HUES48 (cell line): ENCODE measurements around the gene TBK1.

Source experiments
- H3K27ac ChIP-seq: one replicate; pipeline ENCODE4 v1.7.0; 2013; ENCODE audit warnings: low read depth, low read length, inconsistent platforms
- H3K27me3 ChIP-seq: 2 replicates; pipeline ENCODE4 v1.6.1; 2013; ENCODE audit warnings: mild to moderate bottlenecking, low read length; ENCODE audit not compliant: control insufficient read depth, insufficient read depth
- H3K36me3 ChIP-seq: 2 replicates; pipeline ENCODE4 v1.6.1; 2013; ENCODE audit warnings: low read length; ENCODE audit not compliant: control insufficient read depth, insufficient read depth
- H3K4me1 ChIP-seq: 2 replicates; pipeline ENCODE4 v1.6.1; 2013; ENCODE audit warnings: mild to moderate bottlenecking, low read length; ENCODE audit not compliant: control insufficient read depth, insufficient read depth
- H3K4me3 ChIP-seq: 2 replicates; pipeline ENCODE4 v1.5.1; 2013; ENCODE audit warnings: mild to moderate bottlenecking, low read depth, low read length
- H3K9ac ChIP-seq: 2 replicates; pipeline ENCODE4 v1.6.1; 2013; ENCODE audit warnings: mild to moderate bottlenecking, low read depth, low read length, moderate library complexity
- H3K9me3 ChIP-seq: 2 replicates; pipeline ENCODE4 v1.6.1; 2013; ENCODE audit warnings: low read length; ENCODE audit not compliant: control insufficient read depth, insufficient read depth

The TBK1 gene

GRCh38 chr12:64473176-64473575, 21.3 kb downstream of the TBK1 start:
- no peak overlapping the region for H3K4me3 ChIP-seq
- H3K27me3 ChIP-seq = no peaks in the 10 kb centered on the region
- peaks cover 61% of the 10 kb centered on the region for H3K36me3 ChIP-seq
- no peak overlapping the region for H3K9ac ChIP-seq
- H3K9me3 ChIP-seq = peaks cover 6% of the 10 kb centered on the region; the same call in 1 of the 2 replicates
- H3K4me1 ChIP-seq = no peaks in the 10 kb centered on the region
- H3K27ac ChIP-seq = no peak overlapping the region

GRCh38 chr12:64475518-64475917, 23.6 kb downstream of the TBK1 start:
- Histone ChIP-seq H3K4me1 (no peaks in the 10 kb centered on the region), H3K4me3 (no peak overlapping the region), H3K27me3 (no peaks in the 10 kb centered on the region), H3K9ac (no peak overlapping the region), H3K9me3 (peaks cover 6% of the 10 kb centered on the region; the same call in 1 of the 2 replicates), H3K36me3 (peaks cover 56% of the 10 kb centered on the region), H3K27ac (no peak overlapping the region)

GRCh38 chr12:64476844-64477243, 24.9 kb downstream of the TBK1 start:
- peaks cover 6% of the 10 kb centered on the region; the same call in 1 of the 2 replicates for H3K9me3 ChIP-seq
- H3K4me1 ChIP-seq = no peaks in the 10 kb centered on the region
- H3K9ac ChIP-seq = no peak overlapping the region
- H3K27ac ChIP-seq = no peak overlapping the region
- no peak overlapping the region for H3K4me3 ChIP-seq
- H3K27me3 ChIP-seq = no peaks in the 10 kb centered on the region
- peaks cover 59% of the 10 kb centered on the region for H3K36me3 ChIP-seq

GRCh38 chr12:64478661-64479060, 26.7 kb downstream of the TBK1 start:
- H3K27me3 ChIP-seq = no peaks in the 10 kb centered on the region
- no peak overlapping the region for H3K4me3 ChIP-seq
- H3K27ac ChIP-seq = no peak overlapping the region
- no peak overlapping the region for H3K9ac ChIP-seq
- H3K4me1 ChIP-seq = no peaks in the 10 kb centered on the region
- peaks cover 74% of the 10 kb centered on the region for H3K36me3 ChIP-seq
- H3K9me3 ChIP-seq = peaks cover 6% of the 10 kb centered on the region; the same call in 1 of the 2 replicates

DNA sequence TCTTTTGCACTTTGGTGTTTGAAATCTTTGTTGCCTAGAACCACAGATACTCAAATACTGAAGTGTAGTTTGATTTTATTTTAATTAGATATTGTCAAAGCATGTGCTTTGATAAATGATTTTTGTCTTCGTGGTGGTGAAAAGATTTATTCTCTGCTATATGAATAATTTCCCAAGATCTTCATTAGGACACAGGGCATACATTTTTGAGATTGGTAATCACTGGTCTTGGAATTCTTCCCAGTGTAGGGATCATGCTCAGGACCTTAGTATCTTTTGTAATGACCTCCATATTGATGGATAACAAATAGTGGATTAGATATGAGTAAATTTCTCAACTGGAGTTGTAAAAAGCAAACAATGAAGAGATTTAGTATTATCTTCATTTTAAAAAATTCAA, 28.2 kb downstream of the TBK1 start:
- Histone ChIP-seq H3K36me3 (peaks cover 74% of the 10 kb centered on the region), H3K9ac (no peak overlapping the region), H3K9me3 (0 out of 2 replicates have a peak, but pooled peaks cover 2% of the 10 kb centered on the region), H3K4me3 (no peak overlapping the region), H3K4me1 (no peaks in the 10 kb centered on the region), H3K27ac (no peak overlapping the region), H3K27me3 (no peaks in the 10 kb centered on the region)

DNA sequence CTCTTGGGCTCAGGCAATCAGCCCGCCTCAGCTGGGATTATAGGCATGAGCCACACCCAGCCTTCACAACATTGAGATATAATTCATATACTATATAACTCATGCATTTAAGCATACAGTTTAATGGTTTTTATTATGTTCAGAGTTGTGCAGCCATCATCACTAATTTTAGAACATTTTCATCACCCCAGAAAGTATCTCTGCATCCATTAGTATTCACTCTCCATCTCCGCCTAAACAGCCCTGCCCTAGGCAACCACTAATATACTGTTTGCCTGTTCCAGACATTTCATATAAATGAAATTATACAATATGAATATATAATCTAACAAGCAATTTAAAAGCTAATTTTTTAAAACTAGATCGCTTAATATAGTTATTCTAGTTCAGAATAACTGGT, 34.7 kb downstream of the TBK1 start:
- Histone ChIP-seq H3K27me3 (no peaks in the 10 kb centered on the region), H3K36me3 (peaks cover 99% of the 10 kb centered on the region)

GRCh38 chr12:64491718-64492117, 39.8 kb downstream of the TBK1 start:
- Histone ChIP-seq H3K9me3 (no peaks in the 10 kb centered on the region), H3K36me3 (peaks cover 97% of the 10 kb centered on the region), H3K9ac (no peak overlapping the region), H3K4me1 (no peaks in the 10 kb centered on the region), H3K27me3 (no peaks in the 10 kb centered on the region), H3K4me3 (no peak overlapping the region), H3K27ac (no peak overlapping the region)

More for the DNA sequence above, 34.7 kb downstream of the TBK1 start:
- H3K27ac ChIP-seq = no peak overlapping the region
- H3K4me3 ChIP-seq = no peak overlapping the region
- no peaks in the 10 kb centered on the region for H3K4me1 ChIP-seq
- no peak overlapping the region for H3K9ac ChIP-seq
- no peaks in the 10 kb centered on the region for H3K9me3 ChIP-seq

DNA sequence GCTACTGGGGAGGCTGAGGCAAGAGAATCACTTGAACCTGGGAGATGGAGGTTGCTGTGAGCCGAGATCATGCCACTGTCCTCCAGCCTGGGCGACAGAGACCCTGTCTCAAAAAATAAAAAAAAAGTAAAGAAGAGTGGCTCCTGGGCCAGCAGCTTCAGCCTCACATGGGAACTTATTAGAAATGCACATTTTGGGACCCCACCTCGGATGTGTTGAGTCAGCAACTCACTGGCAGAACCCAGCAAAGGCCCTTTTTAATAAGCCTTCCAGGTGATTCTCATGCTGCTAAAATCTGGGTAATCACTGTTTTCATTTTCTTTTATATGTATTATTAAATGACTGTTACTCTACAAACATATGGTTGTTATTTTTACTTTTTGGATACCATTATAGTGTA, 41.6 kb downstream of the TBK1 start:
- Histone ChIP-seq H3K27me3 (no peaks in the 10 kb centered on the region), H3K27ac (no peak overlapping the region), H3K4me1 (no peaks in the 10 kb centered on the region), H3K9ac (no peak overlapping the region), H3K4me3 (no peak overlapping the region), H3K36me3 (peaks cover 97% of the 10 kb centered on the region), H3K9me3 (no peaks in the 10 kb centered on the region)

DNA sequence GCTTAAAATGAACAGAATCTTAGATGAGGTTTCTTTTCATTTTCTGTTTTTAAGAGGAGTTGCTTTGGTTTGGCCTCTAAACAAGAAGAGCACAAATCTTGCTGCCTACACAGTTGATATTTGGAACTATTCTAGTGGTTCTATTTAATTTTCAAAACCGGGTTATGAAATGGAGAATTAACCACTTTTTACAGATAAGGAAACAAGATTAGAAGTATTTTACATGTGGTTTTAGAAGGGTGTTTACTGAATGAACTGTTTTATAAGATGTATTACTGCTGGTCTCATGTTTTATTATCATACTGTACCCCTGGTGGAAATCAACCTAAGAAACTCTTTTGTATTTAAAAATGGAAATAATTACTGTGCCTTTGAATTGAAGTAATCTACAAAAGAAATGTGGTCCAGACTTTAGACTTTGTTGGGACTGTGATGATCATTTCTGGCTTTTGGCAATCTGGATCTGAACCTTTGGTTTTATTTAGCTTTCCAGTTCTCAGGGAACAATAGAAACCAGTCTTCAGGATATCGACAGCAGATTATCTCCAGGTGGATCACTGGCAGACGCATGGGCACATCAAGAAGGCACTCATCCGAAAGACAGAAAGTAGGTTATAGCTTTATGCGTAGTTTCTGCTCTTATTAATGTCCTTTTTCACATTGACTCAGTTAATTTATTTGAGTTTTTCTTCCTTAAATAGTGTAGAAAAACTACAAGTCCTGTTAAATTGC, 43.2 kb downstream of the TBK1 start:
- Histone ChIP-seq H3K4me3 (no peak overlapping the region), H3K4me1 (no peaks in the 10 kb centered on the region), H3K27me3 (no peaks in the 10 kb centered on the region), H3K9me3 (no peaks in the 10 kb centered on the region), H3K9ac (no peak overlapping the region), H3K27ac (no peak overlapping the region), H3K36me3 (peaks cover 90% of the 10 kb centered on the region)

DNA sequence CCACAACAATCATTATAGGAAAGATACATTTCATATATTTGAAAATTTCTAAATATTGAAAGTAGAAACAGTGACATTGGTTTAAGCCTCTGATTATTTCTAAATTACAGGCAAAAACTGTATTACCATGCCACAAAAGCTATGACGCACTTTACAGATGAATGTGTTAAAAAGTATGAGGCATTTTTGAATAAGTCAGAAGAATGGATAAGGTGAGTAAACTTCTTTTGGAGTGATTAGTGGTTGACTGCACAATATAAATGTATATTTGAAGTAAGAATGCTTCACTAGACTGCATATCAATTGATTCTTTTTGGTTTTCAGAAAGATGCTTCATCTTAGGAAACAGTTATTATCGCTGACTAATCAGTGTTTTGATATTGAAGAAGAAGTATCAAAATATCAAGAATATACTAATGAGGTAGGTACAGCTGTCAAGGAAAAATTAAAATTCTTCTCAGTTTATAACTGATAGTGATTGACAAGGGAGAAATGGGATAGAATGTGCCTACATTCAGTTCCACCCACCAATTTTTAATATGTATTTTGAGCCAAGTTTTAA, 45.0 kb downstream of the TBK1 start:
- Histone ChIP-seq H3K27me3 (no peaks in the 10 kb centered on the region), H3K9ac (no peak overlapping the region), H3K36me3 (peaks cover 87% of the 10 kb centered on the region), H3K27ac (no peak overlapping the region), H3K4me1 (no peaks in the 10 kb centered on the region), H3K4me3 (no peak overlapping the region), H3K9me3 (no peaks in the 10 kb centered on the region)

DNA sequence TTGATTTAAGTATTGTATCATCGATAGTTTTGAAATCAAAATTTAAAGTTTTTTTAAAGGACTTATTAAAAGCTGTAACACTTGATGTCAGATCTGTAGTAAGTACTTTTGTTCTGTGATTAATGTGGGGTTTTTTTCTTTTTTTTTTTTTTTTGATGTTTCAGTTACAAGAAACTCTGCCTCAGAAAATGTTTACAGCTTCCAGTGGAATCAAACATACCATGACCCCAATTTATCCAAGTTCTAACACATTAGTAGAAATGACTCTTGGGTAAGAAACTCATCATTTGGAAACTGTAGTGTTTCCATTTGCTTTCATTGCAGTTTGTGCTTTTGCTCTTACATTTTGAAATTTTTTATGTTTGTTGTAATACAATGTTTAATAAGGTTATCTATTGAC, 45.6 kb downstream of the TBK1 start:
- H3K9me3 ChIP-seq = no peaks in the 10 kb centered on the region
- H3K9ac ChIP-seq = no peak overlapping the region
- peaks cover 85% of the 10 kb centered on the region for H3K36me3 ChIP-seq
- H3K27ac ChIP-seq = no peak overlapping the region
- no peak overlapping the region for H3K4me3 ChIP-seq
- no peaks in the 10 kb centered on the region for H3K4me1 ChIP-seq
- H3K27me3 ChIP-seq = no peaks in the 10 kb centered on the region
